Stomach (tissue), 4 donors: Measurements from ENCODE around the gene ALKBH8.
"Not testable (repeated sequence)": the region's sequence is repeated elsewhere in the genome, so short reads cannot be mapped to it uniquely, and the experiment has no call there.

Experiments
- EP300 ChIP-seq: sonication (generic); formaldehyde crosslinking; IDR thresholded peaks from one replicate; pipeline ENCODE4 v1.6.1; 2017; ENCODE audit warnings: antibody characterized with exemption
- POLR2A ChIP-seq, 4 donors: fragments of 450-650 bp; IDR thresholded peaks; one replicate each; pipeline ENCODE4 v1.6.1; 2016; ENCODE audit warnings: antibody characterized with exemption in 4 of 4, control low read depth in 2 of 4, mild to moderate bottlenecking in 1 of 4, moderate library complexity in 1 of 4
- TF ChIP-seq, protein P1 (sequence below), 7 experiments: fragments of 450-650 bp in 4 of 7; fragments of 200-600 bp in 3 of 7; sonication (generic) in 3 of 7; IDR thresholded peaks; one replicate each; pipeline ENCODE4 v1.5.1; 2016 to 2019; ENCODE audit warnings: antibody characterized with exemption in 7 of 7, control low read depth in 2 of 7, mild to moderate bottlenecking in 1 of 7

GRCh38 chr11:107537155-107537554 is 28.4 kb downstream of the ALKBH8 start:
- TF ChIP-seq, protein P1, sequence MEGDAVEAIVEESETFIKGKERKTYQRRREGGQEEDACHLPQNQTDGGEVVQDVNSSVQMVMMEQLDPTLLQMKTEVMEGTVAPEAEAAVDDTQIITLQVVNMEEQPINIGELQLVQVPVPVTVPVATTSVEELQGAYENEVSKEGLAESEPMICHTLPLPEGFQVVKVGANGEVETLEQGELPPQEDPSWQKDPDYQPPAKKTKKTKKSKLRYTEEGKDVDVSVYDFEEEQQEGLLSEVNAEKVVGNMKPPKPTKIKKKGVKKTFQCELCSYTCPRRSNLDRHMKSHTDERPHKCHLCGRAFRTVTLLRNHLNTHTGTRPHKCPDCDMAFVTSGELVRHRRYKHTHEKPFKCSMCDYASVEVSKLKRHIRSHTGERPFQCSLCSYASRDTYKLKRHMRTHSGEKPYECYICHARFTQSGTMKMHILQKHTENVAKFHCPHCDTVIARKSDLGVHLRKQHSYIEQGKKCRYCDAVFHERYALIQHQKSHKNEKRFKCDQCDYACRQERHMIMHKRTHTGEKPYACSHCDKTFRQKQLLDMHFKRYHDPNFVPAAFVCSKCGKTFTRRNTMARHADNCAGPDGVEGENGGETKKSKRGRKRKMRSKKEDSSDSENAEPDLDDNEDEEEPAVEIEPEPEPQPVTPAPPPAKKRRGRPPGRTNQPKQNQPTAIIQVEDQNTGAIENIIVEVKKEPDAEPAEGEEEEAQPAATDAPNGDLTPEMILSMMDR (IDR thresholded peaks at IDR 0.05) = not testable (repeated sequence)
- TF ChIP-seq POLR2A (IDR thresholded peaks at IDR 0.05); EP300: not testable (repeated sequence)
